OCI-LY7 (cell line): ENCODE results near the gene SLC9A3. TPM values are rescaled to one million over a fixed set of nuclear protein-coding genes. Genes with fewer than 3 reads are reported as not detected.

Experiments used
- BruUV-seq: library from RNA; stranded (reverse); fragments of 400-500 nt; replicated peaks from 2 replicates; lab custom pipeline; 2021; lab: Mats Ljungman, UMichigan
- CTCF ChIA-PET: fragments of 300-600 bp; sonication (Branson Sonifier 250); formaldehyde crosslinking; loops from one replicate; lab custom pipeline; 2022; ENCODE audit warnings: antibody characterized with exemption; ENCODE audit not compliant: unreplicated experiment; lab: Charles Lee
- POLR2A ChIA-PET: fragments of 300-600 bp; sonication (Branson Sonifier 250); formaldehyde crosslinking; loops from one replicate; lab custom pipeline; 2022; ENCODE audit warnings: antibody characterized with exemption; lab: Charles Lee
- DNase-seq: peaks from one replicate; pipeline ENCODE4 v3.0.0-alpha.2; 2015; ENCODE audit warnings: low spot score
- H2AFZ ChIP-seq: fragments of 200-600 bp; sonication (generic), shearing (Covaris generic); 2 replicates; pipeline ENCODE4 v1.6.1; 2014; ENCODE audit warnings: mild to moderate bottlenecking, antibody characterized with exemption, low read length, moderate library complexity
- H3K27ac ChIP-seq: fragments of 200-600 bp; sonication (generic); 2 replicates; pipeline ENCODE4 v1.5.1; 2014; ENCODE audit warnings: mixed run types, low read depth, mild to moderate bottlenecking, moderate library complexity, low read length, inconsistent platforms; ENCODE audit not compliant: poor library complexity, severe bottlenecking
- H3K36me3 ChIP-seq: fragments of 200-600 bp; sonication (generic); 2 replicates; pipeline ENCODE4 v1.6.1; 2014; ENCODE audit warnings: mild to moderate bottlenecking, antibody characterized with exemption, low read length, moderate library complexity, mixed read lengths; ENCODE audit not compliant: insufficient read depth
- H3K4me1 ChIP-seq: fragments of 200-600 bp; sonication (generic); 2 replicates; pipeline ENCODE4 v1.5.1; 2014; ENCODE audit warnings: mild to moderate bottlenecking, low read length; ENCODE audit not compliant: insufficient read depth, poor library complexity, severe bottlenecking
- H3K4me2 ChIP-seq: fragments of 200-600 bp; sonication (generic); 2 replicates; pipeline ENCODE4 v1.6.1; 2014; ENCODE audit warnings: mild to moderate bottlenecking, low read length
- H3K4me3 ChIP-seq: fragments of 200-600 bp; sonication (generic); 2 replicates; pipeline ENCODE4 v1.5.1; 2014; ENCODE audit warnings: mild to moderate bottlenecking, low read depth, low read length; ENCODE audit not compliant: poor library complexity, severe bottlenecking
- H3K79me2 ChIP-seq: fragments of 200-600 bp; sonication (generic); 2 replicates; pipeline ENCODE4 v1.6.1; 2016; ENCODE audit warnings: low read depth, mild to moderate bottlenecking, low read length, moderate library complexity, mixed read lengths; ENCODE audit not compliant: insufficient read depth
- H3K9me2 ChIP-seq: fragments of 200-600 bp; sonication (generic); 2 replicates; pipeline ENCODE4 v1.6.1; 2016; ENCODE audit warnings: mild to moderate bottlenecking, low read length, mixed read lengths; ENCODE audit not compliant: insufficient read depth
- H3K9me3 ChIP-seq: fragments of 200-600 bp; sonication (generic); 2 replicates; pipeline ENCODE4 v1.6.1; 2014; ENCODE audit warnings: mild to moderate bottlenecking, mixed run types, low read length, mixed read lengths
- H4K20me1 ChIP-seq: fragments of 200-600 bp; sonication (generic); 2 replicates; pipeline ENCODE4 v1.6.1; 2014; ENCODE audit warnings: mild to moderate bottlenecking, antibody characterized with exemption, low read length, moderate library complexity, mixed read lengths; ENCODE audit not compliant: insufficient read depth
- EZH2phosphoT487 ChIP-seq: fragments of 200-600 bp; sonication (generic); IDR thresholded peaks from 2 replicates; pipeline ENCODE4 v1.6.1; 2018; ENCODE audit warnings: low read depth, borderline replicate concordance, mild to moderate bottlenecking, mixed run types, antibody characterized with exemption, low read length, moderate library complexity, mixed read lengths
- intact Hi-C: fragments of 100-400 bp; cut with micrococcal nuclease; formaldehyde crosslinking; loops from one replicate; pipeline ENCODE4 v1.10.0; 2022; ENCODE audit not compliant: unreplicated experiment
- total RNA-seq, 2 experiments: library from RNA; depleted of rRNA in 1 of 2; stranded (reverse); fragments of >200 nt in 1 of 2; shearing (Covaris generic) in 1 of 2; gene quantifications; 2 replicates each; pipeline ENCODE4 v1.2.3, GENCODE V29; 2014 to 2022
- TF ChIP-seq, protein P1 (sequence below): fragments of 200-600 bp; sonication (generic); conservative IDR thresholded peaks from 2 replicates; pipeline ENCODE4 v1.5.1; 2014; ENCODE audit warnings: mild to moderate bottlenecking, antibody characterized with exemption, low read length, moderate library complexity, mixed read lengths

Gene SLC9A3
- total RNA-seq, 2 experiments from 2014 or later: 2.0 to 4.3 TPM

DNA sequence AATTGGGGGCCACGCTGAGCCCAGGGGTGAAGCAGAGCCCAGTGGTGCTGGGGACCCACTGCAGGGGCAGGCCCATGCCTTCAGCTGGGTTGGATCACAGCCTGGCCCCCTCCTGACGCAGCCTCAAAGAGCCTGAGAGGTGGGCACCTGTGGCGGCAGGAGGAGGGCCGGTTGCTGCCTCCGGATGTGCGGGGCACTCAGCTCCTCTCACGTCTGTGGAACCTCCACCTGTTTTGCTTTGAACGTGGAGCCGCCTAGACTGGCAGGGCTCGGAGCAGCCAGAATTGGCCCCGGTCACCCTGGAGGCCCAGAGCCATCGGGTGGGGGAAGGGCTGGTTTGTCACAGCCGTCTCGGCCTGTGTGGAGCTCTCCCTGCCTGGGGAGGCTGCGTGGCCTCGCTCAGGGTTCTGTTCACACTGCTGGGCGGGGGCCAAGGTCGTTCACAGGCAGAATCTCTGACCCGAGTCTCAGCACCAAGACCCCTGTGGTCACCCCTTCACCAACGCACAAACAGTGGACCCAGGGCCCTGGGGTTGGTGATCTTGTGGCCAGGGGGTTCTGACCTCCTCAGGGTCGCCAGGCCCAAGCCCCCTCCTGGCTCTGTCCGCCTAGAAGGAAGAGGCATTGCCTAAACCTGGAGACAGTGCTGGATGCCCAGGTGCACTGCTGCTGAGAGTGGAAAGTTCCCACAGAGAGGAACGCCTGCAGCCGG, 9.2 kb upstream of the SLC9A3 start:
- Histone ChIP-seq H3K4me2 (no peak overlapping the region), H3K9me2 (no peaks in the 10 kb centered on the region), H3K27ac (no peak overlapping the region), H3K79me2 (no peaks in the 10 kb centered on the region), H3K4me3 (no peak overlapping the region), H4K20me1 (no peaks in the 10 kb centered on the region; the same call in 1 of the 2 replicates), H3K9me3 (no peaks in the 10 kb centered on the region), H2AFZ (no peak overlapping the region), H3K4me1 (peaks cover 16% of the 10 kb centered on the region), H3K36me3 (no peaks in the 10 kb centered on the region)
- intact Hi-C loops: no loop called here
- POLR2A ChIA-PET: no interaction called here
- BruUV-seq: no TSS peak
- TF ChIP-seq, protein P1, sequence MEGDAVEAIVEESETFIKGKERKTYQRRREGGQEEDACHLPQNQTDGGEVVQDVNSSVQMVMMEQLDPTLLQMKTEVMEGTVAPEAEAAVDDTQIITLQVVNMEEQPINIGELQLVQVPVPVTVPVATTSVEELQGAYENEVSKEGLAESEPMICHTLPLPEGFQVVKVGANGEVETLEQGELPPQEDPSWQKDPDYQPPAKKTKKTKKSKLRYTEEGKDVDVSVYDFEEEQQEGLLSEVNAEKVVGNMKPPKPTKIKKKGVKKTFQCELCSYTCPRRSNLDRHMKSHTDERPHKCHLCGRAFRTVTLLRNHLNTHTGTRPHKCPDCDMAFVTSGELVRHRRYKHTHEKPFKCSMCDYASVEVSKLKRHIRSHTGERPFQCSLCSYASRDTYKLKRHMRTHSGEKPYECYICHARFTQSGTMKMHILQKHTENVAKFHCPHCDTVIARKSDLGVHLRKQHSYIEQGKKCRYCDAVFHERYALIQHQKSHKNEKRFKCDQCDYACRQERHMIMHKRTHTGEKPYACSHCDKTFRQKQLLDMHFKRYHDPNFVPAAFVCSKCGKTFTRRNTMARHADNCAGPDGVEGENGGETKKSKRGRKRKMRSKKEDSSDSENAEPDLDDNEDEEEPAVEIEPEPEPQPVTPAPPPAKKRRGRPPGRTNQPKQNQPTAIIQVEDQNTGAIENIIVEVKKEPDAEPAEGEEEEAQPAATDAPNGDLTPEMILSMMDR: no peak
- no peak for TF ChIP-seq EZH2phosphoT487
- no peak for DNase-seq
- CTCF ChIA-PET: no interaction called here

DNA sequence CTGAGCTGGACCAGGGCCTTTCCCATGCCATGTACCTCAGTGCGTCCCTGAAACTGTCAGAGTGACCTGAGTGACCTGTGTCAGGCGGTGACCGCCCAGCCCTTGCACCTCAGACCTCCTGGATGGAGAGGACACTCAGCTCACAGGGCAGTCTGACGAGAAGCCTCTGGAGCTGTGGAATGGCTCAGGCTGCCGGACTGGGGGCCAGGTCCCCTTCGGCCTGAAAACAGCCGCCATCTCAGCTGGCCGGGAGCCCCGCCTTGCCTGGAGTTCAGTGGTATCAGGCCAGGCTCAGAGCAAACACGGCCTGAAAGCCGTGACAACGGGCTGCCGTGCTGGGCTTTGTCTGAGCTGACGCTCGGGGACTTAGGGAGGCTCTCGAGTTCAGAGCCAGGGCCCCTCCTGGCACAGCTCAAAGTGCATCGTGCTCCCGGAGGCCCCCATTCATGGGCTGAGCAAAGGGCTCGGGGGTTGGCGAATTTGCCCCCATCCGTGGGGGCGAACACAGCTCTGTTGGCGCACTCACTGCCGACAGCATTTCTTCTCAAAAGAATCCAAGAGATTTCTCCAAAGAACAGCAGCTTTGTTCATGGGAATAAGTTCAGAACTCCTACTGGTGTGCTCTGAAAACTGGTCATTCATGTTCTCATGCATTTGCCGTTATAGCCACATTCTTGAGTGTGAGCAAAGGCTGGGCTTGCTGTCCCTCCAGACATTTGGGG, 8.4 kb upstream of the SLC9A3 start:
- no peak overlapping the region for H3K4me2 ChIP-seq
- peaks cover 16% of the 10 kb centered on the region for H3K4me1 ChIP-seq
- no peak overlapping the region for H3K4me3 ChIP-seq
- DNase-seq: no peak
- CTCF ChIA-PET: no interaction called here
- POLR2A ChIA-PET: no interaction called here
- no peaks in the 10 kb centered on the region; the same call in 1 of the 2 replicates for H4K20me1 ChIP-seq
- no peak for TF ChIP-seq EZH2phosphoT487
- TF ChIP-seq, protein P1: no peak
- H3K36me3 ChIP-seq: no peaks in the 10 kb centered on the region
- no peak overlapping the region for H2AFZ ChIP-seq
- no peaks in the 10 kb centered on the region for H3K79me2 ChIP-seq
- no peaks in the 10 kb centered on the region for H3K9me3 ChIP-seq
- BruUV-seq: no TSS peak
- no peak overlapping the region for H3K27ac ChIP-seq
- no peaks in the 10 kb centered on the region for H3K9me2 ChIP-seq
- intact Hi-C loops: no loop called here
